ENCODE results near the gene ZIC5. TPM values are rescaled to one million over a fixed set of nuclear protein-coding genes. Genes with fewer than 3 reads are reported as not detected.

ZIC5 gene
- total RNA-seq, 6 experiments from 2014 or later: not detected

DNA sequence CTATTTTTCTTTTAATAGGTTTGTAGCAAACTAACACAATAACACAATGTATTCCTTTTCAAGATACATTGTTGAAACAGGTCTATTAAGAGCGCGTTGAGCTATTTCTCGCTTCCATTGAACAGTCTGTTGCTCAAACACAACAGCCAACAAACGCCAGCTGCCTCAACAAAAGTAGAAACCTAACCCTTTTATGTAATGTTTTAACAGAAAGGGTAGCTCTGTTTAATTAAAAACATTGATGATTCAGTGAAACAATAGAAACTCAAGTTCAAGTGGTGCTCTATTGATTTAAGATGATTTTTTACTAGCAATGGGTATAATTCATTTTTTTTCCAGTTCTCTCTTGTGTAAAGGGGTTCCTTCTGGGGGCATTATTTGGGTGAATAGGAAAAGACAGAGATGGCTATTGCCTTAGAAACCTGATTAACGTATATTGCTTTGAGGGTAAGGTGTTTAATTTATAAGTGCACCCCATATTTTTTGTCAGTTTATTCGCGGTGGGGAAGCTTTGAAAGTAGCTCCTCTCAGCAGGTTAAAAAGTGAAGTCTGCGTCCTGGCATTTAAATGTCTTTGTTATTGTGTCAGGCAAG, 24.9 kb upstream of the ZIC5 start:
- H3K4me3 Mint-ChIP-seq: no peak overlapping the region
- no peak overlapping the region for H3K27ac Mint-ChIP-seq
- H3K4me1 Mint-ChIP-seq (ENCODE audit: low read depth): peaks cover 18% of the 10 kb centered on the region
- peaks cover 70% of the 10 kb centered on the region for H3K27me3 Mint-ChIP-seq (ENCODE audit: insufficient read depth)
- H3K36me3 Mint-ChIP-seq (ENCODE audit: low read depth): peaks cover 15% of the 10 kb centered on the region; the same call in 1 of the 2 replicates
- peaks cover 9% of the 10 kb centered on the region; the same call in 1 of the 2 replicates for H3K9me3 Mint-ChIP-seq
- no peak for TF ChIP-seq CTCF (IDR thresholded peaks at IDR 0.05)
- DNase-seq: no peak

DNA sequence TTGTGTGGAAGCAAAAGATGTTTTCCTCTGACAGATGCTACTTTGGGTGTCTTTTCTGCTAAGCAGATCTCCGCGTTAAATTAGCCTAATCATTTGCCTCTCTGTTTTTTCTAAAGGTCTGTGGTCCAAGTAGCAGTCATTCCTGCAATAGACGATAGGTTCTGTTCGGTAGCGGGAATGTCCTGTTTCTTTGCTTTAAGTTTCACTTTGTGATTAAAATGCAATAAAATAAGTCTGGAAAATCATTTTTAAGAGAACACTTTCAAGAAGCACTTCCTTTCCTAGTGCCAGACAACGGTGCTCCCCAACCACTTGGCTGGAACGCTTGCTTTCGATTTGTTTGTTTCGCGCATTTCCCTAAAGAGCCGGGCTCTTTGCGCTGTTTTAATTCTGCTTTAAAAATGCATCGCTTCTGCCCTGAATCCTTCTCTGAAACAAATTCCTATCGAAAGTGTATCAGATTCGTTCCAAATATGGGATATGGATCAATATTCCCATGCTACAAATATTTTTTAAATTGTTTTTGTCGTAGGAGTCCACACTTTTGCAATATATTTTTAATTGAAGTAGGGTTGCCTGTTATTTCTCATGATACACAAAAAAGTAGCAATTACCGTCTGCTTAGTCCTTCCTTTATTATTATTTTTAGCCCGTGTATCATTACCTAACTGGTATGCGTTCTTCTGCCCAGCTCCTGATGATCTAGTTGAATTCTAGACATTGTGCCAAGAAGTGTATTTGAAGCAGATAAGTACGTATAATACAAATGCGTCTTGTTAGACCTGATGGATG, 24.2 kb upstream of the ZIC5 start:
- Mint-ChIP-seq H3K4me3 (no peak overlapping the region), H3K4me1 (ENCODE audit: low read depth) (peaks cover 18% of the 10 kb centered on the region)

GRCh38 chr13:99995104-99995588, 23.6 kb upstream of the ZIC5 start:
- Mint-ChIP-seq H3K27ac (no peak overlapping the region), H3K4me3 (no peak overlapping the region), H3K36me3 (ENCODE audit: low read depth) (peaks cover 15% of the 10 kb centered on the region; the same call in 1 of the 2 replicates), H3K27me3 (ENCODE audit: insufficient read depth) (peaks cover 80% of the 10 kb centered on the region), H3K4me1 (ENCODE audit: low read depth) (peaks cover 20% of the 10 kb centered on the region), H3K9me3 (peaks cover 9% of the 10 kb centered on the region; the same call in 1 of the 2 replicates)
- no peak for DNase-seq
- no peak for TF ChIP-seq CTCF (IDR thresholded peaks at IDR 0.05)

More for the DNA sequence above, 24.2 kb upstream of the ZIC5 start:
- TF ChIP-seq CTCF (IDR thresholded peaks at IDR 0.05): no peak
- H3K27ac Mint-ChIP-seq: no peak overlapping the region
- no peak for DNase-seq
- peaks cover 15% of the 10 kb centered on the region; the same call in 1 of the 2 replicates for H3K36me3 Mint-ChIP-seq (ENCODE audit: low read depth)
- peaks cover 77% of the 10 kb centered on the region for H3K27me3 Mint-ChIP-seq (ENCODE audit: insufficient read depth)
- H3K9me3 Mint-ChIP-seq: peaks cover 9% of the 10 kb centered on the region; the same call in 1 of the 2 replicates

DNA sequence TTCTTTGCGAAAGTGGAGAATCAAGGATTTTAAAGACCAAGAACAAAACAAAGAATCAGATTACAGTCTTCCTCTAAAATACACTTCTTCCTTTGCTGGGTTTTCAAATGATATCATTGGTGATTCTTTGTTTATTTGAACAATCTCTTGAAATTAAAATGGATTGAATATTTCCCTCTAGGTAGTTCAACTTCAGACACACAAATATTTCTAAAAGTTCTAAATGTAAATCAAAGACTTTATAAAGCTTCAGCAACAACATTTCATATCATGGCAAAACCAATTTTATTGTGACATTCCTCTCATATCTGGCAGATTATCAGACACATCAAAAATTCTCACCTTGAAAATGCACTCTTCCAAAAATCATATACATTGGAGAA, 23.1 kb upstream of the ZIC5 start:
- Mint-ChIP-seq H3K27me3 (ENCODE audit: insufficient read depth) (peaks cover 81% of the 10 kb centered on the region), H3K27ac (no peak overlapping the region), H3K9me3 (peaks cover 9% of the 10 kb centered on the region; the same call in 1 of the 2 replicates), H3K4me1 (ENCODE audit: low read depth) (peaks cover 24% of the 10 kb centered on the region), H3K4me3 (no peak overlapping the region), H3K36me3 (ENCODE audit: low read depth) (peaks cover 15% of the 10 kb centered on the region; the same call in 1 of the 2 replicates)
- DNase-seq: no peak
- no peak for TF ChIP-seq CTCF (IDR thresholded peaks at IDR 0.05)

- Mint-ChIP-seq H3K9me3 (peaks cover 9% of the 10 kb centered on the region; the same call in 1 of the 2 replicates), H3K27me3 (ENCODE audit: insufficient read depth) (peaks cover 83% of the 10 kb centered on the region), H3K4me3 (no peak overlapping the region), H3K36me3 (ENCODE audit: low read depth) (peaks cover 15% of the 10 kb centered on the region; the same call in 1 of the 2 replicates), H3K4me1 (ENCODE audit: low read depth) (peaks cover 24% of the 10 kb centered on the region), H3K27ac (no peak overlapping the region)
- DNase-seq: no peak
- no peak for TF ChIP-seq CTCF (IDR thresholded peaks at IDR 0.05)
These were observed 22.4 kb upstream of the ZIC5 start for GRCh38 chr13:99993660-99994637.
